H1 (cell line): Measurements from ENCODE around the gene DNAJC10. TPM values are rescaled to one million over a fixed set of nuclear protein-coding genes. Genes with fewer than 3 reads are reported as not detected.
A peak's percentile ranks its signal among the peaks of the same experiment; 100 is the strongest.

ENCODE experiments used
- CTCF ChIA-PET: fragments of 300-600 bp; sonication (Branson Sonifier 250); formaldehyde crosslinking; loops from one replicate; lab custom pipeline; 2021; ENCODE audit not compliant: partially characterized antibody; lab: Charles Lee
- POLR2A ChIA-PET: fragments of 300-600 bp; sonication (Branson Sonifier 250); formaldehyde crosslinking; loops from one replicate; lab custom pipeline; 2021; ENCODE audit warnings: inconsistent platforms; ENCODE audit not compliant: partially characterized antibody; lab: Charles Lee
- DNase-seq, 2 experiments: peaks; one replicate each; pipeline versions ENCODE4 v3.0.0 to v3.0.0-alpha.2; 2010 to 2022; ENCODE audit warnings: low spot score in 2 of 2, low read depth in 1 of 2, mixed read lengths in 1 of 2
- FAIRE-seq: peaks from 2 replicates; lab custom pipeline; 2011; peaks lifted over from hg19 to GRCh38; lab: Jason Lieb, UNC
- H2AFZ ChIP-seq: 2 replicates; pipeline ENCODE4 v1.8.1; 2012; ENCODE audit warnings: low read length, inconsistent platforms
- H2AK5ac ChIP-seq: 2 replicates; pipeline ENCODE4 v1.6.1; 2013; ENCODE audit warnings: low read depth, low read length
- H2BK120ac ChIP-seq: replicated peaks from 2 replicates; pipeline ENCODE3; 2013; ENCODE audit warnings: low read depth, low read length, inconsistent platforms
- H2BK12ac ChIP-seq: 2 replicates; pipeline ENCODE4 v1.6.1; 2013; ENCODE audit warnings: low read depth, low read length
- H2BK15ac ChIP-seq: 2 replicates; pipeline ENCODE4 v1.6.1; 2013; ENCODE audit warnings: low read length
- H2BK20ac ChIP-seq: 2 replicates; pipeline ENCODE4 v1.6.1; 2013; ENCODE audit warnings: low read length
- H2BK5ac ChIP-seq: 2 replicates; pipeline ENCODE4 v1.6.1; 2013; ENCODE audit warnings: low read depth, low read length
- H3K14ac ChIP-seq: 2 replicates; pipeline ENCODE4 v1.6.1; 2013; ENCODE audit warnings: inconsistent platforms; ENCODE audit not compliant: insufficient read length
- H3K18ac ChIP-seq: 2 replicates; pipeline ENCODE4 v1.6.1; 2013; ENCODE audit warnings: low read length; ENCODE audit errors: extremely low read depth
- H3K23ac ChIP-seq: 2 replicates; pipeline ENCODE4 v1.6.1; 2013; ENCODE audit warnings: inconsistent platforms; ENCODE audit not compliant: insufficient read length
- H3K23me2 ChIP-seq: 2 replicates; pipeline ENCODE4 v1.6.1; 2013; ENCODE audit warnings: low read depth, low read length
- H3K27ac ChIP-seq: 2 replicates; pipeline ENCODE4 v1.6.1; 2011; ENCODE audit warnings: low read depth, low read length, inconsistent platforms
- H3K27me3 ChIP-seq, 4 experiments: replicated peaks in 1 of 4; 1 replicate in 1 of 4; 2 replicates in 3 of 4; pipeline versions ENCODE4 v1.6.1 to v1.8.1; 2011 to 2013; ENCODE audit warnings: low read length in 3 of 4, mild to moderate bottlenecking in 3 of 4, inconsistent platforms in 2 of 4, mixed read lengths in 2 of 4, moderate library complexity in 1 of 4; ENCODE audit not compliant: control insufficient read depth in 3 of 4, insufficient read depth in 3 of 4; ENCODE audit errors: extremely low read depth in 1 of 4
- H3K36me3 ChIP-seq, 4 experiments: 2 replicates each; pipeline versions ENCODE4 v1.6.1 to v1.8.1; 2011 to 2013; ENCODE audit warnings: mild to moderate bottlenecking in 4 of 4, low read length in 3 of 4, moderate library complexity in 2 of 4, control low read depth in 1 of 4, inconsistent platforms in 1 of 4; ENCODE audit not compliant: insufficient read depth in 4 of 4, control insufficient read depth in 2 of 4
- H3K4ac ChIP-seq: replicated peaks from 2 replicates; pipeline ENCODE3; 2013; ENCODE audit warnings: low read length, low read depth, mixed read lengths, inconsistent platforms; ENCODE audit not compliant: insufficient read length
- H3K4me1 ChIP-seq, 4 experiments: replicated peaks in 1 of 4; 1 replicate in 1 of 4; 2 replicates in 3 of 4; pipeline versions ENCODE4 v1.6.1 to v1.8.1; 2011 to 2013; ENCODE audit warnings: low read length in 3 of 4, inconsistent platforms in 2 of 4, mixed read lengths in 1 of 4; ENCODE audit not compliant: insufficient read depth in 4 of 4, control insufficient read depth in 3 of 4
- H3K4me2 ChIP-seq, 2 experiments: 2 replicates each; pipeline versions ENCODE4 v1.6.1 to v1.8.1; 2011 to 2013; ENCODE audit warnings: low read depth in 2 of 2, low read length in 2 of 2, control low read depth in 1 of 2, inconsistent platforms in 1 of 2, mild to moderate bottlenecking in 1 of 2; ENCODE audit not compliant: insufficient read depth in 1 of 2
- H3K4me3 ChIP-seq, 4 experiments: fragments of 200-600, 300-600 bp in 1 of 4; sonication (generic), shearing (Covaris generic), sonication (Bioruptor Twin) in 1 of 4; 2 replicates each; pipeline versions ENCODE4 v1.5.1 to v1.8.1; 2011 to 2016; ENCODE audit warnings: low read length in 4 of 4, low read depth in 3 of 4, control low read depth in 2 of 4, inconsistent platforms in 2 of 4, mild to moderate bottlenecking in 2 of 4, mixed read lengths in 1 of 4, moderate library complexity in 1 of 4; ENCODE audit not compliant: insufficient read depth in 2 of 4; ENCODE audit errors: extremely low read depth in 1 of 4
- H3K56ac ChIP-seq: replicated peaks from 2 replicates; pipeline ENCODE3; 2013; ENCODE audit warnings: low read depth, mild to moderate bottlenecking, mixed read lengths, low read length, inconsistent platforms; ENCODE audit not compliant: insufficient read length
- H3K79me1 ChIP-seq: 2 replicates; pipeline ENCODE4 v1.6.1; 2013; ENCODE audit warnings: low read depth, low read length, control low read depth
- H3K79me2 ChIP-seq, 2 experiments: 2 replicates each; pipeline versions ENCODE4 v1.6.1 to v1.8.1; 2012 to 2013; ENCODE audit warnings: low read length in 2 of 2, mild to moderate bottlenecking in 2 of 2, inconsistent platforms in 1 of 2; ENCODE audit not compliant: insufficient read depth in 2 of 2, control insufficient read depth in 1 of 2
- H3K9ac ChIP-seq, 4 experiments: replicated peaks in 1 of 4; 1 replicate in 1 of 4; 2 replicates in 3 of 4; pipeline versions ENCODE4 v1.6.1 to v1.8.1; 2011 to 2013; ENCODE audit warnings: low read depth in 3 of 4, low read length in 3 of 4, control low read depth in 2 of 4, mild to moderate bottlenecking in 2 of 4, moderate library complexity in 2 of 4, inconsistent platforms in 1 of 4; ENCODE audit errors: extremely low read depth in 1 of 4
- H3K9me3 ChIP-seq, 2 experiments: 2 replicates each; pipeline versions ENCODE4 v1.6.1 to v1.8.1; 2012 to 2013; ENCODE audit warnings: mild to moderate bottlenecking in 2 of 2, moderate library complexity in 2 of 2, control low read depth in 1 of 2, inconsistent platforms in 1 of 2, low read depth in 1 of 2, low read length in 1 of 2, mixed read lengths in 1 of 2; ENCODE audit not compliant: insufficient read depth in 2 of 2
- H4K20me1 ChIP-seq, 2 experiments: replicated peaks in 1 of 2; 2 replicates each; pipeline versions ENCODE3 to v1.8.1; 2011 to 2013; ENCODE audit warnings: inconsistent platforms in 2 of 2, low read length in 2 of 2, mild to moderate bottlenecking in 1 of 2; ENCODE audit not compliant: insufficient read depth in 2 of 2, control insufficient read depth in 1 of 2
- H4K5ac ChIP-seq: 2 replicates; pipeline ENCODE4 v1.6.1; 2013; ENCODE audit warnings: low read length, low read depth, mixed read lengths, inconsistent platforms; ENCODE audit not compliant: insufficient read length
- H4K8ac ChIP-seq: 2 replicates; pipeline ENCODE4 v1.8.0; 2013; ENCODE audit warnings: mild to moderate bottlenecking, moderate library complexity, low read length, inconsistent platforms; ENCODE audit not compliant: insufficient read depth; ENCODE audit errors: extremely low read depth
- H4K91ac ChIP-seq: replicated peaks from 2 replicates; pipeline ENCODE3; 2013; ENCODE audit warnings: low read length, mixed read lengths, inconsistent platforms; ENCODE audit not compliant: insufficient read length
- CBX5 ChIP-seq: fragments of 300-800, 300-1000 bp; sonication (generic); IDR thresholded peaks from 2 replicates; pipeline ENCODE4 v1.7.1; 2016; ENCODE audit warnings: antibody characterized with exemption, low read length, low read depth
- CTBP2 ChIP-seq: IDR thresholded peaks from 2 replicates; pipeline ENCODE4 v1.7.0; 2011; ENCODE audit warnings: borderline replicate concordance, mild to moderate bottlenecking, moderate library complexity, mixed read lengths, low read length; ENCODE audit not compliant: insufficient read depth, insufficient read length
- GABPA ChIP-seq: IDR thresholded peaks from 2 replicates; pipeline ENCODE4 v1.6.1; 2011; ENCODE audit warnings: mild to moderate bottlenecking, low read length, moderate library complexity, borderline replicate concordance; ENCODE audit not compliant: insufficient read depth
- HDAC6 ChIP-seq: IDR thresholded peaks from one replicate; pipeline ENCODE4 v1.7.1; 2012; ENCODE audit warnings: low read depth, mild to moderate bottlenecking, inconsistent platforms, low read length, moderate library complexity
- JUND ChIP-seq: IDR thresholded peaks from 2 replicates; pipeline ENCODE4 v1.6.1; 2011; ENCODE audit warnings: mild to moderate bottlenecking, improper control_type of control experiment, low read length
- KDM4A ChIP-seq: IDR thresholded peaks from one replicate; pipeline ENCODE4 v1.7.1; 2012; ENCODE audit warnings: low read depth, mild to moderate bottlenecking, moderate library complexity, low read length, inconsistent platforms; ENCODE audit not compliant: severe bottlenecking
- RXRA ChIP-seq: IDR thresholded peaks from 2 replicates; pipeline ENCODE4 v1.6.1; 2011; ENCODE audit warnings: low read depth, mild to moderate bottlenecking, low read length, moderate library complexity; ENCODE audit not compliant: insufficient read depth
- ZNF274 ChIP-seq: IDR thresholded peaks from 2 replicates; pipeline ENCODE4 v1.7.0; 2012; ENCODE audit warnings: low read length, borderline replicate concordance; ENCODE audit errors: extremely low read depth
- WGBS, 2 experiments: shearing (Covaris generic) in 1 of 2; methylation state at CpG; one replicate each; pipeline versions ENCODE4 v1.1.6 to v1.1.7; 2013 to 2015; ENCODE audit warnings: low lambda C conversion rate in 2 of 2, mixed read lengths in 2 of 2, inconsistent platforms in 1 of 2, low coverage in 1 of 2, missing lambda C conversion rate in 1 of 2; ENCODE audit not compliant: insufficient replicate concordance in 2 of 2, insufficient coverage in 1 of 2, insufficient read length in 1 of 2; ENCODE audit errors: extremely low coverage in 1 of 2, missing lambda C conversion rate in 1 of 2; 5-methylcytosine and 5-hydroxymethylcytosine counted together
- polyA plus RNA-seq, 7 experiments: library from polyadenylated mRNA; depleted of rRNA in 3 of 7; stranded (reverse) in 5 of 7; unstranded in 2 of 7; fragments of >200 nt in 5 of 7; fragments of 200-250 nt in 2 of 7; gene quantifications; 1 replicate in 5 of 7; 2 replicates in 1 of 7; 4 replicates in 1 of 7; pipeline versions ENCODE4 v1.2.1 to v1.2.3, GENCODE V29; 2011 to 2013; ENCODE audit warnings: missing spikeins in 2 of 7, mixed read lengths in 2 of 7
- total RNA-seq: library from RNA; stranded (reverse); fragmentation: NEBNext Ultra II Directional; extraction: Animal tissue kit (Norgen Biotek cat#: 25700); gene quantifications from 2 replicates; pipeline ENCODE4 v1.2.1, GENCODE V29; 2021

DNAJC10 gene
- total and polyA plus RNA-seq, 2 of the 8 experiments (the other 6 are each of a cell fraction or from before 2014, with no cell fraction given): 23.2 to 121 TPM

GRCh38 chr2:182814380-182814779 lies 98.3 kb downstream of the DNAJC10 start:
- Histone ChIP-seq H3K4me3 (no peak overlapping the region), H4K20me1 (no peaks in the 10 kb centered on the region), H3K14ac (no peak overlapping the region), H3K27me3 (no peaks in the 10 kb centered on the region), H3K9ac (no peak overlapping the region), H4K91ac (no peak overlapping the region), H2BK15ac (no peak overlapping the region), H3K4me2 (no peak overlapping the region), H2BK12ac (no peak overlapping the region), H3K56ac (no peak overlapping the region), H3K23ac (no peak overlapping the region), H3K79me1 (no peaks in the 10 kb centered on the region), H2BK120ac (no peak overlapping the region), H2BK20ac (no peak overlapping the region), H2BK5ac (no peak overlapping the region), H2AFZ (0 out of 2 replicates have a peak overlapping the region, but pooled peaks have one; percentile 11), H3K4me1 (peaks cover 0 to 17% (median 4%) of the 10 kb centered on the region in 4 experiments; a peak in 3 of 7 replicates), H3K23me2 (no peaks in the 10 kb centered on the region), H4K8ac (no peak overlapping the region; the same call in 1 of the 2 replicates), H4K5ac (no peak overlapping the region), H2AK5ac (no peak overlapping the region), H3K36me3 (no peaks in the 10 kb centered on the region), H3K27ac (no peak overlapping the region), H3K18ac (no peak overlapping the region; the same call in 1 of the 2 replicates), H3K79me2 (no peaks in the 10 kb centered on the region), H3K9me3 (no peaks in the 10 kb centered on the region), H3K4ac (no peak overlapping the region)
- FAIRE-seq (no peak), DNase-seq (no peak)
- 80% methylated on average over 6 of the region's 6 CpGs; no CpG with 5 or more reads in 1 of the 2 experiments for WGBS, 2 experiments
- CTCF ChIA-PET: interaction anchor here (2.1 kb wide), 1 partner anchor 56 kb away, joined by 4 read pairs; no protein-coding TSS in a partner anchor
- POLR2A ChIA-PET: no interaction called here
- no peak for TF ChIP-seq JUND
- no peak for TF ChIP-seq KDM4A
- no peak for TF ChIP-seq CBX5
- no peak for TF ChIP-seq RXRA
- no peak for TF ChIP-seq HDAC6
- no peak for TF ChIP-seq CTBP2
- TF ChIP-seq ZNF274: no peak
- TF ChIP-seq GABPA: no peak
